Measurements from ENCODE around the gene PKDREJ. TPM values are rescaled to one million over a fixed set of nuclear protein-coding genes. Genes with fewer than 3 reads are reported as not detected.

The PKDREJ gene
- total and polyA plus RNA-seq, 8 donors, result under 0.01 to 0.10 (median 0.06) TPM; not detected in 5

- intact Hi-C loops (cut with DNase I; ENCODE audit: low total_unique reads), result no loop called here
- WGBS, 5 donors, result 94 to 96% (median 95%) methylated on average over 8 of the region's 8 CpGs
- Histone ChIP-seq H3K27me3 (no peaks in the 10 kb centered on the region), H3K4me3 (no peak overlapping the region), H3K27ac (no peak overlapping the region), H3K4me1 (peaks cover 0 to 11% (median 4%) of the 10 kb centered on the region in 4 donors), H3K36me3 (peaks cover 0 to 58% (median 42%) of the 10 kb centered on the region in 4 donors), H3K9me3 (no peaks in the 10 kb centered on the region)
- TF ChIP-seq POLR2AphosphoS5 (IDR thresholded peaks at IDR 0.05) (no peak), POLR2A (IDR thresholded peaks at IDR 0.05) (no peak), EP300 (IDR thresholded peaks at IDR 0.05) (no peak)
- TF ChIP-seq, protein P1, sequence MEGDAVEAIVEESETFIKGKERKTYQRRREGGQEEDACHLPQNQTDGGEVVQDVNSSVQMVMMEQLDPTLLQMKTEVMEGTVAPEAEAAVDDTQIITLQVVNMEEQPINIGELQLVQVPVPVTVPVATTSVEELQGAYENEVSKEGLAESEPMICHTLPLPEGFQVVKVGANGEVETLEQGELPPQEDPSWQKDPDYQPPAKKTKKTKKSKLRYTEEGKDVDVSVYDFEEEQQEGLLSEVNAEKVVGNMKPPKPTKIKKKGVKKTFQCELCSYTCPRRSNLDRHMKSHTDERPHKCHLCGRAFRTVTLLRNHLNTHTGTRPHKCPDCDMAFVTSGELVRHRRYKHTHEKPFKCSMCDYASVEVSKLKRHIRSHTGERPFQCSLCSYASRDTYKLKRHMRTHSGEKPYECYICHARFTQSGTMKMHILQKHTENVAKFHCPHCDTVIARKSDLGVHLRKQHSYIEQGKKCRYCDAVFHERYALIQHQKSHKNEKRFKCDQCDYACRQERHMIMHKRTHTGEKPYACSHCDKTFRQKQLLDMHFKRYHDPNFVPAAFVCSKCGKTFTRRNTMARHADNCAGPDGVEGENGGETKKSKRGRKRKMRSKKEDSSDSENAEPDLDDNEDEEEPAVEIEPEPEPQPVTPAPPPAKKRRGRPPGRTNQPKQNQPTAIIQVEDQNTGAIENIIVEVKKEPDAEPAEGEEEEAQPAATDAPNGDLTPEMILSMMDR (IDR thresholded peaks at IDR 0.05), result no peak
- no peak for DNase-seq
Measured at GRCh38 chr22:46229701-46230100, 33.4 kb downstream of the PKDREJ start.

DNA sequence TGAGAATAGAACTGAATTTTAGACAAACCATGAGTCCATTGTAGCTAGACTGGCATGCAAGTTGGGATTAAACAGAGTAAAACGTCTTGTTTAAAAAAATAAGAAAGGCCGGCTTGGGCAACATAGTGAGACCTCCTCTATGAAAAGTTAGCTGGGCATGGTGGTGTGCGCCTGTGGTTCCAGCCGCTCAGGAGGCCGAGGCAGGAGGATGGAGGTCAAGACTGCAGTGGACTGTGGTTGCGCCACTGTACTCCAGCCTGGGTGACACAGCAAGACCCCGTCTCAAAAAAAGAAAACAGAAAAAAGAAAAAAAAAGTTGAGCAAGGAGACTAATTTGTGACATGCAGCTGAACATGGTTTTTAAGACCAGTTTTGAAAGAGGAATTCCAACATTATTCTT is 36.6 kb downstream of the PKDREJ start:
- TF ChIP-seq POLR2A (IDR thresholded peaks at IDR 0.05), result no peak
- TF ChIP-seq EP300 (IDR thresholded peaks at IDR 0.05), result no peak
- TF ChIP-seq POLR2AphosphoS5 (IDR thresholded peaks at IDR 0.05), result no peak
- TF ChIP-seq, protein P1 (IDR thresholded peaks at IDR 0.05), result no peak
- no peaks in the 10 kb centered on the region for H3K27me3 ChIP-seq
- no peak for DNase-seq
- H3K27ac ChIP-seq, result no peak overlapping the region
- intact Hi-C loops (cut with DNase I; ENCODE audit: low total_unique reads), result no loop called here
- 91 to 96% (median 94%) methylated on average over 7 of the region's 7 CpGs for WGBS, 5 donors
- peaks cover 0 to 74% (median 49%) of the 10 kb centered on the region in 4 donors for H3K36me3 ChIP-seq
- no peaks in the 10 kb centered on the region for H3K9me3 ChIP-seq
- H3K4me1 ChIP-seq, result no peaks in the 10 kb centered on the region
- no peak overlapping the region for H3K4me3 ChIP-seq

GRCh38 chr22:46225631-46226030 is 37.5 kb downstream of the PKDREJ start:
- no peak overlapping the region for H3K27ac ChIP-seq
- no peaks in the 10 kb centered on the region for H3K27me3 ChIP-seq
- DNase-seq, result no peak
- H3K36me3 ChIP-seq, result peaks cover 0 to 80% (median 57%) of the 10 kb centered on the region in 4 donors
- H3K4me3 ChIP-seq, result no peak overlapping the region
- no peaks in the 10 kb centered on the region for H3K4me1 ChIP-seq
- H3K9me3 ChIP-seq, result no peaks in the 10 kb centered on the region
- TF ChIP-seq POLR2A (IDR thresholded peaks at IDR 0.05) (no peak), EP300 (IDR thresholded peaks at IDR 0.05) (no peak), POLR2AphosphoS5 (IDR thresholded peaks at IDR 0.05) (no peak)
- TF ChIP-seq, protein P1 (IDR thresholded peaks at IDR 0.05), result no peak
- intact Hi-C loops (cut with DNase I; ENCODE audit: low total_unique reads), result no loop called here
- WGBS, 5 donors, result 87 to 94% (median 94%) methylated on average over 7 of the region's 7 CpGs

DNA sequence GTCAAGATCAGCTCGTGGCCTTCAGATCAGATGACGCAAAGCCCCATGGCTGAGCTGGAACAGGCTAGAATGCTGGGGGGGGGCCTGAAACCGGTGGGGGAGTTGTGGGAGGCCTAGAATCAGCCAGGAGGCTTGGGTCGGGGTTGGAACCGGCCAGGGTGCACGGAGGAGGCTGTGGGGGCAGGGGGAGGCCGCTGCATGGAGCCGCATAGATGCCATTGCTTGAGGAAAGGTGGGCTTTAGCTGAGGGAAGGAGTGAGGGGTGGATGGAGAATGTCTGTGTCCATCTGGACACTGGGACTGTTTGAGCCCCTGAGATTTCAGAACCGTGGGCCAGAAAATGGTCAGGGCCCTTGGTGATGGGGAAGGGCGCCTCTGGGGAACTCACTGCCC is 38.2 kb downstream of the PKDREJ start:
- Histone ChIP-seq H3K4me3 (no peak overlapping the region), H3K27me3 (no peaks in the 10 kb centered on the region), H3K9me3 (no peaks in the 10 kb centered on the region), H3K4me1 (no peaks in the 10 kb centered on the region), H3K36me3 (peaks cover under 1 to 80% (median 63%) of the 10 kb centered on the region in 4 donors), H3K27ac (no peak overlapping the region)
- intact Hi-C loops (cut with DNase I; ENCODE audit: low total_unique reads), result no loop called here
- whole genome bisulfite sequencing, 5 donors, result 80 to 87% (median 84%) methylated on average over 10 of the region's 10 CpGs
- no peak for DNase-seq
- TF ChIP-seq POLR2AphosphoS5 (IDR thresholded peaks at IDR 0.05) (no peak), EP300 (IDR thresholded peaks at IDR 0.05) (no peak), POLR2A (IDR thresholded peaks at IDR 0.05) (no peak)
- TF ChIP-seq, protein P1 (IDR thresholded peaks at IDR 0.05), result no peak

All from stomach (tissue), 9 donors.